ENCODE data around the gene DAAM2.

The DAAM2 gene

GRCh38 chr6:39935241-39935640, 143.1 kb downstream of the DAAM2 start:
- no peak for DNase-seq

GRCh38 chr6:39936857-39937256, 144.7 kb downstream of the DAAM2 start:
- DNase-seq, result no peak

- DNase-seq, result no peak
Measured at GRCh38 chr6:39937686-39938333, 145.6 kb downstream of the DAAM2 start.

GRCh38 chr6:39938773-39939654, 146.8 kb downstream of the DAAM2 start:
- no peak for DNase-seq

GRCh38 chr6:39941138-39941537, 149.0 kb downstream of the DAAM2 start:
- DNase-seq, result no peak

- no peak for DNase-seq
Measured at GRCh38 chr6:39941820-39942219, 149.6 kb downstream of the DAAM2 start.

GRCh38 chr6:39942903-39943580, 150.9 kb downstream of the DAAM2 start:
- no peak for DNase-seq

- no peak for DNase-seq
Measured at GRCh38 chr6:39945626-39946025, 153.4 kb downstream of the DAAM2 start.

GRCh38 chr6:39947611-39948068, 155.5 kb downstream of the DAAM2 start:
- no peak for DNase-seq

GRCh38 chr6:39948199-39948791, 156.1 kb downstream of the DAAM2 start:
- DNase-seq, result no peak

GRCh38 chr6:39950125-39950720, 158.0 kb downstream of the DAAM2 start:
- no peak for DNase-seq

GRCh38 chr6:39951191-39951590, 159.0 kb downstream of the DAAM2 start:
- no peak for DNase-seq

GRCh38 chr6:39951716-39952115, 159.5 kb downstream of the DAAM2 start:
- DNase-seq, result no peak

- DNase-seq, result no peak
Measured at GRCh38 chr6:39952167-39952566, 160.0 kb downstream of the DAAM2 start.

GRCh38 chr6:39953076-39953618, 161.0 kb downstream of the DAAM2 start:
- DNase-seq, result no peak
